ENCODE data around the gene HUNK.
A peak's percentile ranks its signal among the peaks of the same experiment; 100 is the strongest.

Gene HUNK

DNA sequence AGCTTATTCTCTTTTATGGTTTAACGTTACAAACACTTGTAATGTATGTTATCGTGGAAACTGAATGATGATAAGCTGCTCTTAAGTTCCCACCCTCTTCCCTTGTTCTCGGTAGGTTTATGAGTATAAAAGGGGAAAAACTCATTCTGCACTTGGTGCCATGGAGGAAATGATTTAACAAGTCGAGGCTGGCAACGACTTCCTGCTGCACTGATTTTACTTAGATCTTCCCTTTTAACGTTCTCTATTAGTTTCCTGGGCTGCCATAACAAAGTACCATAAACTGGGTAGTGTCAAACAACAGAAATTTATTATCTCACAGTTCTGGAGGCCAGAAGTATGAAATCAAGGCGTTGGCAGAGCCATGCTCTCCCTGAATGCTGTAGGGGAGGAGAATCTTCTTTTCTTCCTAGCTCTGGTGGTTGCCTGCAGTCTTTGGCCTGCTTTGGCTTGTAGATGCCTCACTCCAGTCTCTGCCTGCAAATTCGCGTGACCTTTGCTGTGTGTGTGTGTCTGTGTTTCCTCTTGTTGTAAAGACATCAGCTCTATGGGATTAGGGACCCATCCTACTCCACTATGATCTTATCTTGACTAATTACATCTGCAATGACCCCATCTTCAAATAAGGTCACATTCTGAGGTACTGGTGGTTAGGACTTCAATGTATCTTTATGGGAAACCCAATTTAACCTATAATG, 26.3 kb downstream of the HUNK start:
- DNase-seq: no peak

DNA sequence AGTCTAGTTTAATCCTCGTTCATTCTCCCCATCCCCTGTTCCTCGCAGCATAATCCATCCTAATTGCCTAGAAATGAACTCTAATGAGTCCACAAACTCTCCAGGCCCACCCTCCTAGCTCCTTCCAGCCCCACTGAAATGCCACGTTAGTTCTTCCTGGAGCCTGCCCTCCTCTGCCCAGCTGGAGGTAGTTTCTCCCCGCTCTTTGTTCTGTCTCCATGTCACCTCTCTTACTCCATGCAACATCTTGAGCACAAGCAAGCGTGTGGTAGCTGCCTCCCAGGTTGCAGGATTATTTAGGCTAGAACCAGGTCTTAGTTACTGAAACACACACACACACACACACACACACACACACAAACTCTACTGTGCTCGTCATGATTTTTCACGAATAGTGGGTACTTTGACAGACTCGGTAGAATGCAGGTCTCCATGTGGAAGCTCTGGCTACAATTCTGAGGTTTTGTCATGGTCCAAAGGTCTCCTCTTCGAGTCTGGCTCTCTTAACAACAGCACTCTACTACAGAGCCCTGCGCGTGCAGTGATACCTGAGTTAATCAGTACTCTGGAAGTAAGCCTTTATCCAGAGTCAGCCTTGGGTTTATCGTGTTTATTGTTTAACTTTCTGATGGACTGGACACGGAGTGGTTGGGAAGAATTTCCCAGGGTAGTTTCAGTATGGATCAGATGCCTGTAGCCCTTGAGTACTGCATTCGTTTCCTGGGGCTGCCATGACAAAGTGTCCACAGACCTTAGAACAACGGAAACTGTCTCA, 27.5 kb downstream of the HUNK start:
- DNase-seq: no peak

DNA sequence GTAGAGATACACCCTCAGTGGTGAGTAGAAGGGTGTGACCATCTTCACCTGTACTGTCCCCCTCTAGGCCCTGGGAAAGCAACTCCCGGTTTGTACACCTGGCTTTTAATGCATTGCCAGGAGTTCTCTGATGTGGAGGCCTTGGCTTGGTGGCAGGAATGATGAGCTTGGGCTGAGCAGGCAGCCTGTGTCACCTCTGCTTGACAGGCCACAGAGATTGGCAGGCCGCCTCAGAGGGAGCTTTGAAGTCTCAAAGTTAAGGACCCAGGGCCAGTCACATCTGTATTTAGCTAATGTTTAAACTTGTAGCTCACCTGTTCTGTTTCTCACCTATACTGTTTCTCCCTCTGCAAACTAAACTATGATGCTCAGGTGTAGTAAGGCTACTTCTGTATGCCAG, 28.5 kb downstream of the HUNK start:
- no peak for DNase-seq

DNA sequence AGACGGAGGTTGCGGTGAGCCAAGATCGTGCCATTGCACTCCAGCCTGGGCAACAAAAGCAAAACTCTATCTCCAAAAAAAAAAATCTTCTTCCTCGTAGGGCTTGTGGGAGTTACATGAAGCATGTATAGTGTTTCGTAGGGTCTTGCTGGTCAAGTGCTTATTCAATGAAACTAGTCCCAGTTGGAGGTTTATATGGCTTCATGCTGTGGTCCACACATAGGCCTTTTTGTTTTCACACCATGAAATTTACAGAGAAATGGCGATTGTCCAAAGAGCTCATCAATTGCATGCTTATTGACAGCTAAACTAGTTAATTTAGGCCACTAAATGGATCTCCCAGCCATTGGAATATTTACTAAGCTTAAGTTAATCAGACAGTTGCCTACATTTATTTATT, 29.6 kb downstream of the HUNK start:
- peak; percentile 67 for DNase-seq

DNA sequence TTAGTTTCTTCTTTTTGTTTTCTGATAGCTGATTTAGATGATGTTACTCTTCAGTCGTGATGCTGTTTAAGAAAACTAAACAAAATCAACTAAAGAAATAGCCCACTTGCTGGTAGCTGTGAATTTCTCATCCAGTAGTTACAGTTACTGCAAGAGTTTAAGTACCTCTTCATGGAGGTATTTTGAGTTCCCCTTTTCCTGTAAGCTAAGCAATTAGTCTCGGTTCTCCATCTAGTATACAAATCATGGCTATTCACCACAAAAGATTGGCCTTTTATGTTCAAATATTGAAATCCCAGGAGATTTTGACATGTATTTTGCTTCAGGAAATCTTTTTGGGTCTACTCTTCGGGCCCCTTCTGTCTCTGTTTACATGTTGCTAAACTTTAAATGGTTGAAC, 31.1 kb downstream of the HUNK start:
- DNase-seq: no peak

- peak; percentile 5 for DNase-seq
Observed at GRCh38 chr21:31905503-31906451, 33.0 kb downstream of the HUNK start.

DNA sequence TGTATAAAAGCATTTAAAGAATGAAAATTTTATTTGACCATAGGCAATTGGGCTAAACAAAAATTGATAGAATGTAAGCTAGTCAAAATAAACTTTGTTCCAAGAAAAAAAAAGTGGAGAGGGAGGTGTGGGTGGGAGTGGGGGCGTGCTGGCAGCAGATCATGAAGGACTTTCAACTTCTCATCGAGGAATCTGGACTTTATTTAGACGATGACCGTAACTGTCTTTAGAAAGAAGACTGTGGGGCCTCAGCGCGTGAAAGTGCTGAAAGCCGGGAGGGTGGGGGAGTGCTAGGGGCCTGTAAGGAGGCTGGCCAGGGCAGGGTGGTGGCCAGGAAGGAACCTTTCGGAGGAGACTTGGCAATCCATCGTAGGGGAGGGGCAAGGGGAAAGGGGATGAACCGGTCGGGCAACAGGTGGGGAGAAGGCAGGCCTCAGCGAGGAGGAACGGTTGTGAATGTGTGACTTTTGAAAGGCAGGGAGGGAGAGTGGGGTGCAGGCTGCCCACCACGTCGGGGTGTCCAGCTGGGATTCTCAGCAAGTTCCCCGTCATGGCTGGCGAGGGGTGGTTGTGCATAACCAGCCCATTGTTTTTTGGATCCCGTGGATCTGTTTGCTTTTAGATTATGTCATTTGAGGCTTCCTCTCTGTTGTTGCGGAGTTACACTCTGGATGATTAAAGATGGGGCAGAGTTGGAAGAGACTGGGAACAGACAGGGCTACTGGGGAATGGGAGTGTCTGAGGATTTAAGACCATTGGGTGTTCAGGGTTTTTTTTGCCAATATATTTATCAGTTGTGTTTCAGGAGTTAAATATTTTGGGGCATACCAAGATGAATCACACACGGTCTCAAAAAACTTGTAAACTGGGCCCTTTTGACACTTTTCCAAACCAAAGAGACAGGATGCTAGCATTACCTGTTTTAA, 35.5 kb downstream of the HUNK start:
- no peak for DNase-seq

DNA sequence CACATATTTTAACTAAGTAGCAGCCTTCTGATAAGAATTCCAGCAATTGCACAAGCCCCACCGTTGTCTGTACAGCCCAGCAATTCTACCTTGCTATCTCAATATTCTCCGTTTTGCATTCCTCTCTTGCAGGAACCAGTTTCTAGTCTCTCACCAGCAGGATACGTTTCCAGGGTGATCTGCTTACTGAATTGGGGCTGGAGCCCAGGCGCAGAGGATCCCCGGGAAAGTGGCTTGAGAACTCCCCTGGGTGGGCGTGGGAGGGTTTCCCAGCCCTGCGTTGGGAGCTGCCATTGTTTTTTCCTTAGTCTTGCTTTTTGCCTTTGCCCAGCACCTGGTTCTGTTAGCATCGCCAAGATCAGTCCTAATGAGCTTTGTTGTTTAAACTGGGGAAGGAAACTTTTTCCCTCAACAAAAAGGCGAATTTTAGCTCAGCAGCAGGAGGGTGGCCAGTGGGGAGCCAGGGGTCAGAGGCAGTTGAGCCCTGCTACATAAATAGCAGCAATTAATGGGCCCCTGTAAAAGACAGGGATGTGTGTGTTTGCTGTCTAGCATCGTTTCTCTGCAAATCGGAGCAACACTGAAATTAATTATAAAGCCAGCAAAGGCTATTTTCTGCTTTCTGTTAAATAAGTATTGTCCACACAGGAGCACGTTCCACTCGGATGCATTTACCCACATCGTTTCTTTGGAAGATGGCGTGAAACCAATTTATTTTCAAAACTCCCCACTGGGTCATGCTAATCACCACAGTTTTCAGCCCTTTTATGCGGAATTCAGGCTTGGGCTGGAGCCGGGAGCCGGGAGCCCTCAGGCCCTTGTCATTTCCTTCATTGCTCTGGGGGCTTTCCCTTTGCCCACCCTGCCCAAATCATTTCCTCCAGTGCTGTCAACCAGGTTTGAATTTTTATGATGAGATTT, 36.6 kb downstream of the HUNK start:
- no peak for DNase-seq

GRCh38 chr21:31910074-31910470, 37.3 kb downstream of the HUNK start:
- no peak for DNase-seq

DNA sequence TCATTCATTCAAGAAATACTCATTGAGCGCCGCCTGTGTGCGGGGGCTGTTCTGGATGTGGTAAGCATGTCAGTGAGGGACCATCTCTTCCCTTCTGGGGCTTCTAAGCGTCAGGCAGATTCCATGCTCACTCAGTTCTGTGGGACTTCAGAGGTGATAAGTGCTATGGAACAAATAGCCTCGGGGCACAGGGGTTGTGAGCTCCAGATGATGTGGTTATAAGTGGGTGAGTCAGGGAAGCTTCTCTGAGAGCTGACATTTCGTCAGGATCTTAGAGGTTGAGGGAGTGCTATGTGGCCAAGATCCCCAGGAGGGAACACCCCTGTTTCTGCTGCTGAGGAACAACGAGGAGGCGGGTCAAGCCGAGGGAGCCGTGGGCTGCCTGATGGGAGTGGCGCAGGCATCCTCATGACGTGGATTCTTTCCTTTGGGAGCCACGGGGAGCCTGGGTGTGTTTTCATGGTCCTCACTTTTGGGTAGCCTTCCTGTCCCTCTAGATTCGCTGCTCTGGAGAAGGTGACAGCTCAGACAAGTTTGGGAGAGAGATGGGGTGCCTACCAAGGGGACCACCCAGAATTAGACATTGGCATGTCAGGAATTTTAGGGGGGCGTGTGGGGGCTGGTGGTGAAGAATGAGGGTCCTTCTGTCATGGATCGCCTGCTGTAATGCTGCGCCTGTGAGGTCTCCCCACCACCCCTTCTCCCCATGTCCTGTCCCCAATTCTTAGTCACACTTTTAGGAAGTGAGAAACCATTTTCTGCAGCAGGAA, 38.5 kb downstream of the HUNK start:
- DNase-seq: peak; percentile 20

DNA sequence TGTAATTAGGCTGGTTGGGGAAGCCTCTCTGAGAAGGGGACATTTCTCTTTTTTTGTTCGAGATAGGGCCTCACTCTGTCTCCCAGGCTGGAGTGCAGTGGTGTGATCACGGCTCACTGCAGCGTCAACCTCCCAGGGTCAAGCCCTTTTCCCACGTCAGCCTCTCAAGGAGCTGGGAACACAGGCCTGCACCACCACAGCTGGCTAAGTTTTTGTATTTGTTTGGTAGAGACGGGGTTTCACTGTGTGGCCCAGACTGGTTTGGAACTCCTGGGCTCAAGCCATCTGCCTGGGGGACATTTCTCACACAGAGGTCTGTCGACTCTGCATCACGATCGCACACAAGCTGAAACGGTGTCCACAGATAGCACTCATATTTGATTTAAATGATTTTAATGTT, 39.7 kb downstream of the HUNK start:
- no peak for DNase-seq

DNA sequence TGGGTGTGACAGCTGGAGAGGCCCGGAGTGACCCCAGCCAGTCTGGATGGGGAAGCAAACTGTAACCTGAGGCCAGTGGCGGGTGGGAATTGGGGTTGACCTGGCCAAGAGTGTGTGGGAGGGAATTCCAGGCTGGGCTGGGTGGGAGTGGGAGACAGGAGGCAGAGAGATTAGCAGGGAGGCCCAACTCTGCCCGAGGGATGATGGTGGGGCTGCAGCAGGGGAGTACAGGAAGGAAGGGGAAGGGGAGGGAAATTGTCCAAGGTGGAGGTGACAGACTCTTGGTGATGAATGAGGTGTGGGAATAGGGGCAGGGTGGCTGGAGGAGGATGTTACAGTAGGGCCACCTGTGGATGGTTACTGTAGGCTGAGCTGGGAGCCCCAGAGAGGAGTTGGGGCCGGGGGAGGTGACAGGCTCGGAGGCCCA, 40.4 kb downstream of the HUNK start:
- DNase-seq: no peak

DNA sequence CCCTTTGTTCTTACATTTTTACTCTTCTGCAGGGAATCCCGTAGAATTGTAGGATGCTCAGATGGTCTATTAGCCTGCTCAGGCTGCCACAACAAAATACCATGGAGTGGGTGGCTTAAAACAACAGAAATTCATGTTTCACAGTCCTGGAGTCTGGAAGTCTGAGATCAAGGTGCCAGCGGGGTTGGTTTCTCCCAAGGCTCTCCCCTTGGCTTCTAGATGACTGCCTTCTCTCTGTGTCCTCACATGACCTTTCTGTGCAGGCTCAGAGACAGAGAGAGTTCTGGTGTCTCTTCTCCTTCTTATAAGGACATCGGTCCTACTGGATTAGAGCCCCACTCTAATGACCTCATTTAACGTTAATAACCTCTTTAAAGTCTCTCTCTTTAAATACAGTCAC, 41.7 kb downstream of the HUNK start:
- no peak for DNase-seq

DNA sequence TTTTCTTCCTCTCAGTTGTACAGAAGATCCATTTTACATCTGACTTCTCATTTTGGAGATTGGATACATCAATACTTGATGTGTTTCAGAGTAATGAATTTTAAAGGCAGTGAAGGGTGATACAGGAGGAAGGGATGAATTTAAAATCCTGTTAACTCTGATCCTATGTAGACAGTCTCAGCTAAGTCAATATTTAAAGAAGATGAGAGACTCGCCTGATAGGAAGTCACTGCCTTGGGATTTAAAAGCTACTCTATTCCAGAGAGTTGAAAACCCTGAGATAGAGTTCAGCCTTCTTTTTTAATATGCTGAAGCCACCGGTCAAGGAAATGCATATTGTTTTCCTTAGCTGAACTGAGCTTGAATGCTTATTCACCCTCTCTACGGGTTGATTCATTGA, 42.7 kb downstream of the HUNK start:
- no peak for DNase-seq

GRCh38 chr21:31917108-31917507, 44.3 kb downstream of the HUNK start:
- no peak for DNase-seq

GRCh38 chr21:31918250-31918775, 45.5 kb downstream of the HUNK start:
- no peak for DNase-seq

- no peak for DNase-seq
Observed at GRCh38 chr21:31920275-31920674, 47.5 kb downstream of the HUNK start.

DNA sequence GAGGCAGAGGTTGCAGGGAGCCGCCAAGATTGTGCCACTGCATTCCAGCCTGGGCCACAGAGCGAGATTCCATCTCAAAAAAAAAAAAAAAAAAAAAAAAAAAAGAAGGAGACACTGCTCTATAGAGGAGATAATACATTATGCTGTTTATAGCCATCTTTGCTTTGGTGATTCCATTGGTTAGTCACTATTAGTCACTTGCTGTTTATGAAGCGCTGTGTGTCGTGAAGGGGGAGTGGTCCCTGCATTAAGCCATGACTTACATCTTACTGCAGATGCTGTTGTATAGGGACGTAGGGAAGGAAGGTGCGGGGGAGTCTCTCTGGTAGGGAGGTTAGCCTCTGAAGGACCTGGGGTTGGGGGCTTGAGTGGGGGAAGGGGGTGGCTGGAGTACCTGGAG, 48.3 kb downstream of the HUNK start:
- no peak for DNase-seq

DNA sequence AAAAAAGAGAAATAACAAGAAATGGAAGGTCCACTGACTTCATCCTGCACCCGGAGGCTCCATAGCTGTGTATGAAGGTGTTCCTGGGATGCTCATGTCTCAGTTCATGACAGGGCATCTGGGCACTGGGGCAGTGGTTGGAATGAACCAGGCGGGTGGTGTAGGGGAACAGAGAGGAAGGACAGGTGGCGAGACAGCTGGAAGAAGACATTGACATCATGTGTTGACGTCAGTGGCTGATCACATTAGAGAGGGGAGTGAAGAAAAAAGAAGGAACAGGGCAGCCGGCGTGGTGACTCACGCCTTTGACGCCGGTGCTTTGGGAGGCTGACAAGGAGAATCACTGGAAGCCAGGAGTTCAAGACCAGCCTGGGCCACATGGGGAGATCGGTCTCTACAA, 50.1 kb downstream of the HUNK start:
- no peak for DNase-seq

- DNase-seq: no peak
Observed at GRCh38 chr21:31923756-31924155, 50.9 kb downstream of the HUNK start.

Data from NCI-H146 (cell line).